GM12891 (cell line): ENCODE data around the gene ZNF182.

Experiments used
- POLR2A ChIP-seq: IDR thresholded peaks from 2 replicates; pipeline ENCODE4 v1.6.1; 2011; ENCODE audit warnings: low read depth, low read length, control low read depth
- POLR2AphosphoS5 ChIP-seq: IDR thresholded peaks from 2 replicates; pipeline ENCODE4 v1.6.1; 2011; ENCODE audit warnings: low read depth, low read length, control low read depth

- TF ChIP-seq POLR2A: no peak
- TF ChIP-seq POLR2AphosphoS5: no peak
These were observed 21.8 kb upstream of the ZNF182 start for GRCh38 chrX:48025561-48025960.
